ENCODE measurements around the gene CHCHD4. TPM values are rescaled to one million over a fixed set of nuclear protein-coding genes. Genes with fewer than 3 reads are reported as not detected.

CHCHD4 gene
- total RNA-seq, 2 donors from 2014 or later, result 1.3 to 7.0 TPM

DNA sequence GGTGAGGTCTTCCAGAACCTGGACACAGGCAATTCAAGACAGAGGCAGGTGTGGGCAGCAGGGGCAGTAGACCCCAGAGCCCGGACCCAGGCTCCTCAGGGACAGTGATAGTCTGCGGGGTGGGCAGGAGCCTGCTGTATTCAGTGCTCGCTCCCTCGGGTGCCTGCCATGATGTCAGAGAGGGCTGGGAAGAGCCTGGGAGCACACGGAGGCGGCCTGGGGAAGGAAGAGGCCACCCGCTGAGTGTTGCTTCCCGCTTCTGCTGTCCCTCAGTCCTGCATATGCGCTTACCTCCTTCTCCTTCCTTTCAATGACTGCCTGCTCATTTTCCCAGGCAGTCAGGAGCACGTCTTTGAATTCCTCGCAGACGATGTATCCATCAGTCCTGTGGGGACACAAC lies 22.9 kb upstream of the CHCHD4 start:
- no peak for TF ChIP-seq POLR2A (IDR thresholded peaks at IDR 0.05)
- TF ChIP-seq CTCF (IDR thresholded peaks at IDR 0.05), result no peak
- peaks cover 22% of the 10 kb centered on the region for H3K4me1 ChIP-seq
- H3K9me3 ChIP-seq, result no peaks in the 10 kb centered on the region
- no peaks in the 10 kb centered on the region for H3K27me3 ChIP-seq
- ATAC-seq (no peak), DNase-seq (no peak)
- intact Hi-C loops (cut with DNase I), result no loop called here
- peaks cover 0 to 14% of the 10 kb centered on the region in 2 donors for H3K36me3 ChIP-seq (replicated peaks in 1 of 2; ENCODE audit: insufficient read depth in 1 of 2, low read depth in 2 of 2)
- no peak overlapping the region for H3K4me3 ChIP-seq
- WGBS, 2 donors, result 89 to 90% methylated on average over 12 of the region's 12 CpGs
- H3K27ac ChIP-seq, result no peak overlapping the region

DNA sequence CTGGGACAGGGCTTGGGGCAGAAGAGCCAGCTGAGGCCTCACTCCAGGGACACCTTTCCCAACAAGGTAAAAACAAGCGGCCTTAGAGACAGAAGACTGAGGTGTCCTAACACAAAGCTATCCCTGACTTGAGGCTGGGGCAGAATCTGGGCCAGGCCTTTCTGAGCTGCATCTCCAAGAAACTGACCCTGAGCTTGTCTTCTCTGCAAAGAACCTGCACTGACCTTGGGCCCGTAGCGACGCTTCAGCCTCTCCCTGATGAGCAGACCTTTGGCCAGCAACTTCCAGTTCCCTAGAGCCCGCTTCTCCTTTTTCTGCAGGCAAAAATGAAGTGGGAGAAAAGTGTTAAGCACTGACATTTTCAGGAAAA lies 22.4 kb upstream of the CHCHD4 start:
- intact Hi-C loops (cut with DNase I), result no loop called here
- peaks cover 0 to 16% of the 10 kb centered on the region in 2 donors for H3K36me3 ChIP-seq (replicated peaks in 1 of 2; ENCODE audit: insufficient read depth in 1 of 2, low read depth in 2 of 2)
- peak overlapping the region in 1 of 4 donors; percentile 94 for H3K27ac ChIP-seq
- peaks cover 22% of the 10 kb centered on the region for H3K4me1 ChIP-seq
- DNase-seq, result no peak
- TF ChIP-seq POLR2A (IDR thresholded peaks at IDR 0.05), result no peak
- no peak for TF ChIP-seq CTCF (IDR thresholded peaks at IDR 0.05)
- 77 to 79% methylated on average over 4 to 5 of the region's 5 CpGs for WGBS, 2 donors
- ATAC-seq, result no peak
- no peaks in the 10 kb centered on the region for H3K27me3 ChIP-seq
- no peak overlapping the region for H3K4me3 ChIP-seq
- H3K9me3 ChIP-seq, result no peaks in the 10 kb centered on the region

DNA sequence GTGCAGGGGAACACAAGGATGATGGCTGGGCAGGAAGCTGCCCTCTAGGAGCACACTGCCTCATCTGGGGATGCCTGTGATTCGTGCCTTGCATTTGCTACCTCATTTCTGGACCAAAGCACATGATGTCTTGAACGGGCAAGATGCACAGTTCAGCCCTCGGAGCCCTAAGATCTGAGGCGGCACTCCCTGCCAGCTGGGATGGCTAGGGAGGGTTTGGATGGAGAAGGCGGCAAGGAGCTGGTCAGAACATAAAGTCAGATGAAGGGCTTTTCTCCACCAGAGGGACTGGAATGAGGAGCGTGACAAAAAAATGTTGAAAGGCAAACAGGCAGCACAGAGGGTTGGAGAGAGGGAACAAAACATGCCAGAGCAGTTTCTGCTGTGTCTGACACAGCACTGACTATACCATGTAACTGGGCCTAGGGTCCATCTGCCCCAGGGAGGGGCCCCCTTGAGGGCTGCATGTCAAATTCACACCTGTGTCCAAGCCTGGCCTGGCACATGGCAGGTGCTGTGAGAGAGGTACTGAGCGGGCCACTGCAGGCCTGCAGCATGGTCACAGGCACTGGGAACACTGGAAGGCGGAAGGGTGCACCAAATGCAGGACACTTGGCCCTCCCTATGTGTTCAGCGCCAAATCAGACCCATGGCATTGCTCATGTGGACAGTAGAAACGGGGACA lies 21.9 kb upstream of the CHCHD4 start:
- Histone ChIP-seq H3K27me3 (no peaks in the 10 kb centered on the region), H3K4me3 (no peak overlapping the region), H3K27ac (peak overlapping the region in 1 of 4 donors; percentile 94), H3K9me3 (no peaks in the 10 kb centered on the region), H3K36me3 (replicated peaks in 1 of 2; ENCODE audit: insufficient read depth in 1 of 2, low read depth in 2 of 2) (peaks cover 0 to 14% of the 10 kb centered on the region in 2 donors), H3K4me1 (peaks cover 22% of the 10 kb centered on the region)
- intact Hi-C loops (cut with DNase I), result no loop called here
- TF ChIP-seq POLR2A (IDR thresholded peaks at IDR 0.05) (no peak), CTCF (IDR thresholded peaks at IDR 0.05) (no peak)
- WGBS, 2 donors, result 92 to 94% methylated on average over 7 to 10 of the region's 10 CpGs
- no peak for ATAC-seq
- DNase-seq, result no peak

DNA sequence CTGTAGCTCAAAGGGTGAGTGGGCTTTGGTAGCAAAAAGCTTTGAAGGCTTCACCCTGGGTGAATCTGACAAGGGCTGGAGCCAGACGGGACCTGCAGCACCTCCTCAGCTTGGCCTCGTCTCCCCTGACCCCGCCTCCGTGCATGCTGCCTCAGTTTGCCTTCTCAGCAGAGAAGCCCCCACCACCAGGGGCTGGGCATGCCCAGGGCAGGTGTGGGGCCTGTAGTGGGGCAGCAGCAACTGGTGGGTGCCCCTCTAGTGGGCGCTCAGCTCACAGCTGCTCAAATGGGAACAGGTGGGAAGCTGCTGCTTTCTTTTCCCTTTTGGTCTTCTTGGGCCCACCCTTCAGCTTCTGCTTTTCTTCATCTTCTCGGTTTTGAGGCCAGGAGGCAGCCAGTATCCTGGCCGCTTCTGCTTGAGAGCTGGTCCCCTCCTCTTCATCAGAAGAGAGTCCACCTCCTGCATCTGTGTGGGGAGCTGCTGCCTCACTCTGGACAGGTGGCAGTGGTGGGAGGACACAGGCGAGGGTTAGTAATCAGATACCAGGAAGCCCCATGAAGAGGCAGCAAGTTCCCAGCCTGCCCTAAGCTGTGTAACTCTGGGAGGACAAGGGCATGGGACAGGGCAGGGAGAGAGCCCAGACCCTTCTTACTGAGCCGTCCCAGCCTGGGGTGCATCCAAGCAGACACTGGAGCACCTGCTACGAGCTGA lies 21.2 kb upstream of the CHCHD4 start:
- TF ChIP-seq POLR2A (IDR thresholded peaks at IDR 0.05), result no peak
- TF ChIP-seq CTCF (IDR thresholded peaks at IDR 0.05), result no peak
- H3K9me3 ChIP-seq, result no peaks in the 10 kb centered on the region
- DNase-seq (no peak), ATAC-seq (no peak)
- H3K4me3 ChIP-seq, result no peak overlapping the region
- peaks cover 22% of the 10 kb centered on the region for H3K4me1 ChIP-seq
- WGBS, 2 donors, result 83 to 85% methylated on average over 10 of the region's 10 CpGs
- peaks cover 0 to 14% of the 10 kb centered on the region in 2 donors for H3K36me3 ChIP-seq (replicated peaks in 1 of 2; ENCODE audit: insufficient read depth in 1 of 2, low read depth in 2 of 2)
- H3K27ac ChIP-seq, result peak overlapping the region in 3 of 4 donors; percentile 50 to 94 (median 88)
- H3K27me3 ChIP-seq, result no peaks in the 10 kb centered on the region
- intact Hi-C loops (cut with DNase I), result no loop called here
